Ovary (tissue), 3 donors: Measurements from ENCODE around the gene SWI5.

ENCODE experiments used
- POLR2A ChIP-seq: fragments of 450-650 bp; IDR thresholded peaks from one replicate; pipeline ENCODE4 v1.6.1; 2017; ENCODE audit warnings: antibody characterized with exemption, mild to moderate bottlenecking, moderate library complexity
- TF ChIP-seq, protein P1 (sequence below), 3 donors: fragments of 450-650 bp in 2 of 3; fragments of 200-600 bp in 1 of 3; IDR thresholded peaks; one replicate each; pipeline versions ENCODE4 v1.5.1 to v1.8.0; 2016 to 2022; ENCODE audit warnings: antibody characterized with exemption in 3 of 3, mild to moderate bottlenecking in 1 of 3
- donor health status: DM: no; HTN: no; CAD: no.

DNA sequence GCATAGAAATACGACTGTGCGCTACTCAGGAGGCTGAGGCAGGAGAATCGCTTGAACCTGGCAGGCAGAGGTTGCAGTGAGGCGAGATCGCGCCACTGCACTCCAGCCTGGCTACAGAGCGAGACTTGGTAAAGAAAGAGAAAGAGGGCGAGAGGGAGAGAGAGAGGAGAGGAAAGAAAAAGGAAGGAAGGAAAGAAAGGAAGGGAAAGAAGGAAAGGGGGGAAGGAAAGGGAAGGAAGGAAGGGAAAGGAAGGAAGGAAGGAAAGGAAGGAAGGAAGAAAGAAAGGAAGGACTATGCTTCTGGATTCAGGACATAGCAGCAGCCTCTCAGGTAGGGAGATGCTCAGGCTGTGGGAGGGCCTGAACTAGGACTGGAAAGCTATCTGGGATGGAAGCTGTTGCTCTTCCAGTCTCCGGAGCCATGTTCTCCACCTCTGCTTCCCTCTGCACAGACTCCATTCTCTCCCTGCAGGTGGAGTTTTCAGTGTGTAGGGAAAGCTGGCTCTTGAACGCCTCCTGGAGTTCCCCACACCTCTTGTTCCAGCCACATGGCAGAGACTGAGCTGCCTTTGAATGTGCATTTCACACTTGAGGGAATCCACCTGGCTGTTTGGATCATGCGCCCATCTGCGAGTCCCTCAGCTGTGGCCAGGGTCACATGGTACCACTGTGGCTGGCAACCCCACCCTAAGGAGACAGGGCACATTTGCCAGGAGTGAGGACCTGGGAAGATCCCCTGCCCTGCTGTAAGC lies 9.1 kb downstream of the SWI5 start:
- TF ChIP-seq, protein P1, sequence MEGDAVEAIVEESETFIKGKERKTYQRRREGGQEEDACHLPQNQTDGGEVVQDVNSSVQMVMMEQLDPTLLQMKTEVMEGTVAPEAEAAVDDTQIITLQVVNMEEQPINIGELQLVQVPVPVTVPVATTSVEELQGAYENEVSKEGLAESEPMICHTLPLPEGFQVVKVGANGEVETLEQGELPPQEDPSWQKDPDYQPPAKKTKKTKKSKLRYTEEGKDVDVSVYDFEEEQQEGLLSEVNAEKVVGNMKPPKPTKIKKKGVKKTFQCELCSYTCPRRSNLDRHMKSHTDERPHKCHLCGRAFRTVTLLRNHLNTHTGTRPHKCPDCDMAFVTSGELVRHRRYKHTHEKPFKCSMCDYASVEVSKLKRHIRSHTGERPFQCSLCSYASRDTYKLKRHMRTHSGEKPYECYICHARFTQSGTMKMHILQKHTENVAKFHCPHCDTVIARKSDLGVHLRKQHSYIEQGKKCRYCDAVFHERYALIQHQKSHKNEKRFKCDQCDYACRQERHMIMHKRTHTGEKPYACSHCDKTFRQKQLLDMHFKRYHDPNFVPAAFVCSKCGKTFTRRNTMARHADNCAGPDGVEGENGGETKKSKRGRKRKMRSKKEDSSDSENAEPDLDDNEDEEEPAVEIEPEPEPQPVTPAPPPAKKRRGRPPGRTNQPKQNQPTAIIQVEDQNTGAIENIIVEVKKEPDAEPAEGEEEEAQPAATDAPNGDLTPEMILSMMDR (IDR thresholded peaks at IDR 0.05), result no peak
- no peak for TF ChIP-seq POLR2A
